OCI-LY1 (cell line): ENCODE data around the gene SCAPER.

ENCODE experiments used
- H2AFZ ChIP-seq: fragments of 200-600 bp; sonication (generic), shearing (Covaris generic); 2 replicates; pipeline ENCODE4 v1.6.0; 2014; ENCODE audit warnings: antibody characterized with exemption, mild to moderate bottlenecking, low read length
- H3F3A ChIP-seq: fragments of 200-600 bp; sonication (generic), shearing (Covaris generic); 2 replicates; pipeline ENCODE4 v1.6.0; 2014; ENCODE audit warnings: mild to moderate bottlenecking, antibody characterized with exemption, low read length, moderate library complexity; ENCODE audit not compliant: insufficient read depth
- H3K27ac ChIP-seq: fragments of 200-600 bp; sonication (generic); 2 replicates; pipeline ENCODE4 v1.5.1; 2014; ENCODE audit warnings: low read length, mixed run types, mild to moderate bottlenecking, low read depth; ENCODE audit not compliant: poor library complexity, severe bottlenecking
- H3K27me3 ChIP-seq: fragments of 200-600 bp; sonication (generic); 2 replicates; pipeline ENCODE4 v1.6.0; 2014; ENCODE audit warnings: antibody characterized with exemption, mild to moderate bottlenecking, low read length, moderate library complexity; ENCODE audit not compliant: insufficient read depth
- H3K36me3 ChIP-seq: fragments of 200-600 bp; sonication (generic); 2 replicates; pipeline ENCODE4 v1.6.1; 2014; ENCODE audit warnings: mild to moderate bottlenecking, antibody characterized with exemption, low read length, moderate library complexity, mixed read lengths; ENCODE audit not compliant: insufficient read depth
- H3K4me1 ChIP-seq: fragments of 200-600 bp; sonication (generic); 2 replicates; pipeline ENCODE4 v1.5.1; 2014; ENCODE audit warnings: mild to moderate bottlenecking, low read length, moderate library complexity; ENCODE audit not compliant: insufficient read depth, severe bottlenecking
- H3K4me2 ChIP-seq: fragments of 200-600 bp; sonication (generic), shearing (Covaris generic); 2 replicates; pipeline ENCODE4 v1.6.1; 2014; ENCODE audit warnings: low read length
- H3K4me3 ChIP-seq: fragments of 200-600 bp; sonication (generic); 2 replicates; pipeline ENCODE4 v1.5.1; 2014; ENCODE audit warnings: low read length, low read depth, mild to moderate bottlenecking, mixed read lengths; ENCODE audit not compliant: poor library complexity, severe bottlenecking
- H3K79me2 ChIP-seq: fragments of 200-600 bp; shearing (Covaris generic); 2 replicates; pipeline ENCODE4 v1.6.1; 2016; ENCODE audit warnings: mixed run types, low read length, mixed read lengths; ENCODE audit not compliant: insufficient read depth
- H3K9ac ChIP-seq: fragments of 200-600 bp; sonication (generic), shearing (Covaris generic); 2 replicates; pipeline ENCODE4 v1.6.1; 2014; ENCODE audit warnings: mild to moderate bottlenecking, low read length, mixed read lengths
- H3K9me2 ChIP-seq: fragments of 200-600 bp; sonication (generic), shearing (Covaris generic); 2 replicates; pipeline ENCODE4 v1.6.1; 2014; ENCODE audit warnings: low read depth, mild to moderate bottlenecking, low read length, mixed read lengths
- H3K9me3 ChIP-seq: fragments of 200-600 bp; shearing (Covaris generic); 2 replicates; pipeline ENCODE4 v1.6.1; 2014; ENCODE audit warnings: low read length, mixed read lengths
- H4K20me1 ChIP-seq: fragments of 200-600 bp; sonication (generic), shearing (Covaris generic); 2 replicates; pipeline ENCODE4 v1.6.0; 2016; ENCODE audit warnings: mild to moderate bottlenecking, low read length; ENCODE audit not compliant: insufficient read depth
- CTCF ChIP-seq: fragments of 200-600 bp; sonication (generic), shearing (Covaris generic); IDR thresholded peaks from 2 replicates; pipeline ENCODE4 v1.5.1; 2017; ENCODE audit warnings: mild to moderate bottlenecking, antibody characterized with exemption, low read length, moderate library complexity, mixed read lengths
- EZH2 ChIP-seq: fragments of 200-600 bp; sonication (generic), shearing (Covaris generic); IDR thresholded peaks from 2 replicates; pipeline ENCODE4 v1.8.0; 2017; ENCODE audit warnings: borderline replicate concordance, mixed run types, mild to moderate bottlenecking, antibody characterized with exemption, low read length, moderate library complexity, mixed read lengths

Gene SCAPER

GRCh38 chr15:76324066-76324465, 581.1 kb downstream of the SCAPER start:
- Histone ChIP-seq H2AFZ (no peak overlapping the region), H3K27me3 (peaks cover 3% of the 10 kb centered on the region; the same call in 1 of the 2 replicates), H3K9me3 (no peaks in the 10 kb centered on the region), H3K9me2 (no peaks in the 10 kb centered on the region), H3K9ac (no peak overlapping the region), H3K36me3 (no peaks in the 10 kb centered on the region), H3K4me3 (no peak overlapping the region), H3K4me1 (peaks cover 8% of the 10 kb centered on the region), H3K79me2 (no peaks in the 10 kb centered on the region), H3K4me2 (no peak overlapping the region), H3K27ac (no peak overlapping the region), H4K20me1 (no peaks in the 10 kb centered on the region), H3F3A (no peaks in the 10 kb centered on the region)
- TF ChIP-seq EZH2 (no peak), CTCF (no peak)

GRCh38 chr15:76321602-76322001, 583.5 kb downstream of the SCAPER start:
- Histone ChIP-seq H3K9me3 (no peaks in the 10 kb centered on the region), H3F3A (no peaks in the 10 kb centered on the region), H4K20me1 (no peaks in the 10 kb centered on the region), H3K9me2 (no peaks in the 10 kb centered on the region), H3K4me3 (no peak overlapping the region), H3K4me2 (no peak overlapping the region), H2AFZ (no peak overlapping the region), H3K79me2 (no peaks in the 10 kb centered on the region), H3K9ac (no peak overlapping the region), H3K27ac (no peak overlapping the region), H3K4me1 (peaks cover 8% of the 10 kb centered on the region), H3K27me3 (peaks cover 3% of the 10 kb centered on the region; the same call in 1 of the 2 replicates), H3K36me3 (no peaks in the 10 kb centered on the region)
- TF ChIP-seq EZH2 (no peak), CTCF (no peak)

- Histone ChIP-seq H2AFZ (no peak overlapping the region), H3K27ac (no peak overlapping the region), H3K36me3 (no peaks in the 10 kb centered on the region), H3F3A (no peaks in the 10 kb centered on the region), H3K9me3 (no peaks in the 10 kb centered on the region), H3K4me3 (no peak overlapping the region), H3K27me3 (peaks cover 3% of the 10 kb centered on the region; the same call in 1 of the 2 replicates), H3K4me1 (peaks cover 8% of the 10 kb centered on the region), H3K9ac (no peak overlapping the region), H3K79me2 (no peaks in the 10 kb centered on the region), H3K9me2 (no peaks in the 10 kb centered on the region), H4K20me1 (no peaks in the 10 kb centered on the region), H3K4me2 (no peak overlapping the region)
- no peak for TF ChIP-seq EZH2
These were observed 584.0 kb downstream of the SCAPER start for GRCh38 chr15:76321171-76321570.

GRCh38 chr15:76320012-76320411, 585.1 kb downstream of the SCAPER start:
- Histone ChIP-seq H3K36me3 (no peaks in the 10 kb centered on the region), H4K20me1 (no peaks in the 10 kb centered on the region), H2AFZ (no peak overlapping the region), H3K9me2 (no peaks in the 10 kb centered on the region), H3F3A (no peaks in the 10 kb centered on the region), H3K4me1 (peaks cover 8% of the 10 kb centered on the region), H3K27me3 (no peaks in the 10 kb centered on the region), H3K4me3 (no peak overlapping the region), H3K27ac (no peak overlapping the region), H3K4me2 (no peak overlapping the region), H3K9ac (no peak overlapping the region), H3K79me2 (no peaks in the 10 kb centered on the region), H3K9me3 (no peaks in the 10 kb centered on the region)
- TF ChIP-seq EZH2 = no peak
- no peak for TF ChIP-seq CTCF
